Measurements from ENCODE around the gene TMEM63B.
A peak's percentile ranks its signal among the peaks of the same experiment; 100 is the strongest.

TMEM63B gene

DNA sequence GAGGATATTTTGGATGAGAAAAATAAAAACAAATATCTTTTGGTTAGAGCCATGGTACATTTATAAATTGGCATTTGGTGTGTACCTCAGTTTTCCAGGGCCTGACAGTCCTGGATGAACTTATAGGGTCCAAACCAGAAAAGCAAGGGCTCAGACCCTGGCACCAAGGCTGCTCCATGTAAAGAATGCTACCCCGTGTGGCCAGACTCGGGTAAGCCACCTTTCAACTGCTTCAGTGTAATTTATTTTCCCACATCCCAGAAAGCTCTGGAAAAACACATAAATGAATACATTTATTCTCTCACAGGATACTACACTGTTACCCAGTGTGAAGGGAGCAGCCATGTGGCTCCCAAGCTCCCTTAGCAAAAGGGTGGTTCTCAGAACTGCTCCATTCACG is 13.9 kb upstream of the TMEM63B start:
- ATAC-seq = no peak
- TF ChIP-seq, protein P1, sequence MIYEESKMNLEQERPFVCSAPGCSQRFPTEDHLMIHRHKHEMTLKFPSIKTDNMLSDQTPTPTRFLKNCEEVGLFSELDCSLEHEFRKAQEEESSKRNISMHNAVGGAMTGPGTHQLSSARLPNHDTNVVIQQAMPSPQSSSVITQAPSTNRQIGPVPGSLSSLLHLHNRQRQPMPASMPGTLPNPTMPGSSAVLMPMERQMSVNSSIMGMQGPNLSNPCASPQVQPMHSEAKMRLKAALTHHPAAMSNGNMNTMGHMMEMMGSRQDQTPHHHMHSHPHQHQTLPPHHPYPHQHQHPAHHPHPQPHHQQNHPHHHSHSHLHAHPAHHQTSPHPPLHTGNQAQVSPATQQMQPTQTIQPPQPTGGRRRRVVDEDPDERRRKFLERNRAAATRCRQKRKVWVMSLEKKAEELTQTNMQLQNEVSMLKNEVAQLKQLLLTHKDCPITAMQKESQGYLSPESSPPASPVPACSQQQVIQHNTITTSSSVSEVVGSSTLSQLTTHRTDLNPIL (CRISPR knock-in tag; IDR thresholded peaks at IDR 0.05; ENCODE audit: low read depth) = no peak
- TF ChIP-seq TCF4 (CRISPR knock-in tag; IDR thresholded peaks at IDR 0.05; ENCODE audit: borderline replicate concordance) (no peak), ZC3H10 (CRISPR knock-in tag; IDR thresholded peaks at IDR 0.05) (no peak), ZNF70 (CRISPR knock-in tag; IDR thresholded peaks at IDR 0.05) (no peak), BACH2 (CRISPR knock-in tag; IDR thresholded peaks at IDR 0.05; ENCODE audit: borderline replicate concordance) (no peak), OSR1 (CRISPR knock-in tag; IDR thresholded peaks at IDR 0.05) (no peak), ESRRG (CRISPR knock-in tag; IDR thresholded peaks at IDR 0.05) (no peak), RARB (CRISPR knock-in tag; IDR thresholded peaks at IDR 0.05) (no peak), TOX (CRISPR knock-in tag; IDR thresholded peaks at IDR 0.05; ENCODE audit: borderline replicate concordance) (no peak), SNAI2 (CRISPR knock-in tag; IDR thresholded peaks at IDR 0.05) (no peak), ZNF565 (CRISPR knock-in tag; conservative IDR thresholded peaks at IDR 0.05; ENCODE audit: low read depth) (no peak), PPARA (CRISPR knock-in tag; IDR thresholded peaks at IDR 0.05; ENCODE audit: borderline replicate concordance) (no peak), CSRNP3 (CRISPR knock-in tag; IDR thresholded peaks at IDR 0.05) (no peak)
- TF ChIP-seq, protein P2, sequence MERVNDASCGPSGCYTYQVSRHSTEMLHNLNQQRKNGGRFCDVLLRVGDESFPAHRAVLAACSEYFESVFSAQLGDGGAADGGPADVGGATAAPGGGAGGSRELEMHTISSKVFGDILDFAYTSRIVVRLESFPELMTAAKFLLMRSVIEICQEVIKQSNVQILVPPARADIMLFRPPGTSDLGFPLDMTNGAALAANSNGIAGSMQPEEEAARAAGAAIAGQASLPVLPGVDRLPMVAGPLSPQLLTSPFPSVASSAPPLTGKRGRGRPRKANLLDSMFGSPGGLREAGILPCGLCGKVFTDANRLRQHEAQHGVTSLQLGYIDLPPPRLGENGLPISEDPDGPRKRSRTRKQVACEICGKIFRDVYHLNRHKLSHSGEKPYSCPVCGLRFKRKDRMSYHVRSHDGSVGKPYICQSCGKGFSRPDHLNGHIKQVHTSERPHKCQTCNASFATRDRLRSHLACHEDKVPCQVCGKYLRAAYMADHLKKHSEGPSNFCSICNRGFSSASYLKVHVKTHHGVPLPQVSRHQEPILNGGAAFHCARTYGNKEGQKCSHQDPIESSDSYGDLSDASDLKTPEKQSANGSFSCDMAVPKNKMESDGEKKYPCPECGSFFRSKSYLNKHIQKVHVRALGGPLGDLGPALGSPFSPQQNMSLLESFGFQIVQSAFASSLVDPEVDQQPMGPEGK (CRISPR knock-in tag; IDR thresholded peaks at IDR 0.05; ENCODE audit: borderline replicate concordance) = no peak

GRCh38 chr6:44115866-44116265 is 11.5 kb upstream of the TMEM63B start:
- peak; percentile 66 for ATAC-seq
- TF ChIP-seq POU6F1 (CRISPR knock-in tag; IDR thresholded peaks at IDR 0.05; ENCODE audit: borderline replicate concordance, low read depth) (no peak), ZNF565 (CRISPR knock-in tag; conservative IDR thresholded peaks at IDR 0.05; ENCODE audit: low read depth) (no peak)

GRCh38 chr6:44116641-44117382 is 10.5 kb upstream of the TMEM63B start:
- peak; percentile 78 for ATAC-seq
- TF ChIP-seq, protein P2 (CRISPR knock-in tag; IDR thresholded peaks at IDR 0.05; ENCODE audit: borderline replicate concordance) = no peak
- TF ChIP-seq ISL1 (CRISPR knock-in tag; IDR thresholded peaks at IDR 0.05) (no peak), GLIS3 (CRISPR knock-in tag; IDR thresholded peaks at IDR 0.05) (no peak)
- TF ChIP-seq, protein P1 (CRISPR knock-in tag; IDR thresholded peaks at IDR 0.05; ENCODE audit: low read depth) = no peak

Data from SK-N-SH treated with all-trans-retinoic acid at 6 μM for 48 hours (cell line).